Neuronal stem cell (in vitro differentiated cells): ENCODE data around the gene KLK13.
A peak's percentile ranks its signal among the peaks of the same experiment; 100 is the strongest.

Source experiments
- DNase-seq: peaks from one replicate; pipeline ENCODE4 v3.0.0-alpha.2; 2013; ENCODE audit warnings: low spot score
- H2AFZ ChIP-seq: one replicate; pipeline ENCODE4 v1.6.1; 2013; ENCODE audit warnings: mild to moderate bottlenecking, low read length, inconsistent platforms
- H2AK5ac ChIP-seq: 2 replicates; pipeline ENCODE4 v1.6.1; 2013; ENCODE audit warnings: low read depth, mild to moderate bottlenecking, inconsistent platforms, low read length, moderate library complexity, mixed read lengths
- H2BK120ac ChIP-seq: 2 replicates; pipeline ENCODE4 v1.6.1; 2013; ENCODE audit warnings: low read depth, mild to moderate bottlenecking, inconsistent platforms, low read length, moderate library complexity, mixed read lengths
- H2BK12ac ChIP-seq: one replicate; pipeline ENCODE4 v1.6.1; 2013; ENCODE audit warnings: low read length, inconsistent platforms
- H2BK15ac ChIP-seq: 2 replicates; pipeline ENCODE4 v1.6.1; 2013; ENCODE audit warnings: mild to moderate bottlenecking, low read length, inconsistent platforms, mixed read lengths
- H2BK5ac ChIP-seq: one replicate; pipeline ENCODE4 v1.6.1; 2013; ENCODE audit warnings: inconsistent platforms, mild to moderate bottlenecking, low read length, moderate library complexity
- H3K14ac ChIP-seq: one replicate; pipeline ENCODE4 v1.6.1; 2013; ENCODE audit warnings: low read length, inconsistent platforms
- H3K18ac ChIP-seq: 2 replicates; pipeline ENCODE4 v1.6.1; 2013; ENCODE audit warnings: low read length, inconsistent platforms
- H3K23ac ChIP-seq: 2 replicates; pipeline ENCODE4 v1.6.1; 2013; ENCODE audit warnings: low read depth, mild to moderate bottlenecking, mixed read lengths, low read length, inconsistent platforms; ENCODE audit not compliant: poor library complexity
- H3K27ac ChIP-seq: replicated peaks from 3 replicates; pipeline ENCODE4 v1.5.1; 2013; ENCODE audit warnings: low read length, inconsistent platforms
- H3K27me3 ChIP-seq, 3 experiments: 2 replicates each; pipeline ENCODE4 v1.6.1; 2013; ENCODE audit warnings: low read length in 3 of 3, mild to moderate bottlenecking in 2 of 3, inconsistent platforms in 1 of 3, low read depth in 1 of 3, mixed read lengths in 1 of 3, moderate library complexity in 1 of 3; ENCODE audit not compliant: control insufficient read depth in 3 of 3, insufficient read depth in 3 of 3
- H3K36me3 ChIP-seq, 2 donors: replicated peaks in 1 of 2; 2 replicates each; pipeline ENCODE4 v1.6.1; 2013; ENCODE audit warnings: low read length in 2 of 2; ENCODE audit not compliant: control insufficient read depth in 2 of 2, insufficient read depth in 2 of 2
- H3K4ac ChIP-seq: 2 replicates; pipeline ENCODE4 v1.6.1; 2013; ENCODE audit warnings: inconsistent platforms, mild to moderate bottlenecking, low read length, moderate library complexity
- H3K4me1 ChIP-seq, 2 donors: 1 replicate in 1 of 2; 2 replicates in 1 of 2; pipeline ENCODE4 v1.6.1; 2013; ENCODE audit warnings: low read length in 2 of 2, low read depth in 1 of 2; ENCODE audit not compliant: control insufficient read depth in 2 of 2, insufficient read depth in 1 of 2
- H3K4me2 ChIP-seq: one replicate; pipeline ENCODE4 v1.6.1; 2013; ENCODE audit warnings: mild to moderate bottlenecking, low read length, inconsistent platforms; ENCODE audit not compliant: insufficient read depth, poor library complexity, severe bottlenecking
- H3K4me3 ChIP-seq, 2 donors: 2 replicates each; pipeline ENCODE4 v1.5.1; 2013; ENCODE audit warnings: low read length in 2 of 2, mild to moderate bottlenecking in 2 of 2, inconsistent platforms in 1 of 2, moderate library complexity in 1 of 2
- H3K79me1 ChIP-seq: one replicate; pipeline ENCODE4 v1.6.1; 2013; ENCODE audit warnings: low read depth, mild to moderate bottlenecking, inconsistent platforms, low read length, moderate library complexity
- H3K9ac ChIP-seq: one replicate; pipeline ENCODE4 v1.6.1; 2013; ENCODE audit warnings: mild to moderate bottlenecking, low read depth, low read length, inconsistent platforms; ENCODE audit not compliant: poor library complexity
- H3K9me3 ChIP-seq, 2 donors: replicated peaks in 1 of 2; 2 replicates each; pipeline versions ENCODE3 to v1.6.1; 2013; ENCODE audit warnings: low read length in 2 of 2, mild to moderate bottlenecking in 2 of 2, inconsistent platforms in 1 of 2, low read depth in 1 of 2, mixed read lengths in 1 of 2, moderate library complexity in 1 of 2; ENCODE audit not compliant: control insufficient read depth in 2 of 2, insufficient read depth in 1 of 2
- H4K8ac ChIP-seq: one replicate; pipeline ENCODE4 v1.6.1; 2013; ENCODE audit warnings: low read depth, mild to moderate bottlenecking, inconsistent platforms, low read length, moderate library complexity
- H4K91ac ChIP-seq: one replicate; pipeline ENCODE4 v1.6.1; 2013; ENCODE audit warnings: low read length, low read depth, mild to moderate bottlenecking, inconsistent platforms; ENCODE audit not compliant: poor library complexity
- WGBS, 2 donors: extraction: QIAGEN DNeasy Blood & Tissue Kit; methylation state at CpG; one replicate each; pipeline ENCODE4 v1.1.7; 2013; ENCODE audit warnings: missing lambda C conversion rate in 2 of 2, mixed read lengths in 1 of 2; ENCODE audit not compliant: insufficient read length in 2 of 2, insufficient replicate concordance in 1 of 2; ENCODE audit errors: extremely low coverage in 2 of 2; 5-methylcytosine and 5-hydroxymethylcytosine counted together

Gene KLK13

DNA sequence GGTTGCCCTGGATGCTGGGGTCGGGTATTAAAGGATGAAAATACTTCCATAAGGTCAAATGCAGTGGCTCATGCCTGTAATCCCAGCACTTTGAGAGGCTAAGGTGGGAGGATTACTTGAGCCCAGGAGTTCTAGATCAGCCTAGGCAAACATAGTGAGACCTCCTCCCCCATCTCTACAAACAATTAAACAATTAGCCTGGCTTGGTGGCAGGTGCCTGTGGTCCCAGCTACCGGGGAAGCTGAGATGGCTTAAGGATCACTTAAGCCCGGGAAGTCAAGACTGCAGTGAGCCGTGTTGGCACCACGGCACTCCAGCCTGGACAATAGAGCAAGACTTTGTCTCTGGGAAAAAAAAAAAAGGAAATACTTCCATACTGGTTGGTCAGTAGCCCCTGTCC lies 40.0 kb downstream of the KLK13 start:
- Histone ChIP-seq H3K9ac (no peak overlapping the region), H3K18ac (peak overlapping the region; percentile 53), H3K4me3 (no peak overlapping the region), H2BK12ac (no peak overlapping the region), H3K4ac (no peak overlapping the region), H3K79me1 (peaks cover 1% of the 10 kb centered on the region), H3K4me1 (peaks cover 0 to 16% of the 10 kb centered on the region in 2 donors), H3K27ac (no peak overlapping the region), H3K36me3 (no peaks in the 10 kb centered on the region), H2BK5ac (no peak overlapping the region), H3K23ac (no peak overlapping the region), H2BK15ac (no peak overlapping the region), H2BK120ac (no peak overlapping the region), H2AK5ac (no peak overlapping the region), H3K27me3 (peaks cover 0 to 63% (median 6%) of the 10 kb centered on the region in 3 experiments), H3K9me3 (no peaks in the 10 kb centered on the region), H3K4me2 (no peak overlapping the region), H4K91ac (no peak overlapping the region), H2AFZ (no peak overlapping the region), H4K8ac (no peak overlapping the region), H3K14ac (no peak overlapping the region)
- DNase-seq, result no peak
- WGBS, 2 donors, result no CpG with 5 or more reads among the region's 5 CpGs

GRCh38 chr19:51023946-51024345 lies 40.9 kb downstream of the KLK13 start:
- Histone ChIP-seq H3K9me3 (peaks cover 0 to 2% of the 10 kb centered on the region in 2 donors), H3K27me3 (peaks cover 6 to 72% (median 16%) of the 10 kb centered on the region in 3 experiments)

GRCh38 chr19:51022526-51022925 lies 42.4 kb downstream of the KLK13 start:
- H3K4me1 ChIP-seq, result peaks cover 0 to 18% of the 10 kb centered on the region in 2 donors
- H3K14ac ChIP-seq, result peak overlapping the region; percentile 40
- peaks cover 0 to 2% of the 10 kb centered on the region in 2 donors for H3K9me3 ChIP-seq
- DNase-seq, result no peak
- H4K8ac ChIP-seq, result no peak overlapping the region
- peaks cover 9 to 81% (median 28%) of the 10 kb centered on the region in 3 experiments for H3K27me3 ChIP-seq
- H3K23ac ChIP-seq, result no peak overlapping the region
- no peak overlapping the region for H2BK12ac ChIP-seq
- H2AK5ac ChIP-seq, result no peak overlapping the region
- H3K27ac ChIP-seq, result no peak overlapping the region
- H3K9ac ChIP-seq, result no peak overlapping the region
- WGBS, 2 donors, result 100% methylated on average over 2 of the region's 14 CpGs; no CpG with 5 or more reads in 1 of the 2 donors
- no peak overlapping the region for H2BK5ac ChIP-seq
- H2AFZ ChIP-seq, result no peak overlapping the region
- H3K18ac ChIP-seq, result peak overlapping the region; percentile 33
- no peaks in the 10 kb centered on the region for H3K36me3 ChIP-seq
- no peak overlapping the region for H2BK15ac ChIP-seq
- no peak overlapping the region for H4K91ac ChIP-seq
- peaks cover 4% of the 10 kb centered on the region for H3K79me1 ChIP-seq
- peak overlapping the region; percentile 41 for H2BK120ac ChIP-seq
- no peak overlapping the region for H3K4ac ChIP-seq
- no peak overlapping the region for H3K4me3 ChIP-seq
- no peak overlapping the region for H3K4me2 ChIP-seq

More at GRCh38 chr19:51023946-51024345, 40.9 kb downstream of the KLK13 start:
- H2AFZ ChIP-seq, result no peak overlapping the region
- no peak overlapping the region for H2BK12ac ChIP-seq
- H2BK120ac ChIP-seq, result no peak overlapping the region
- no peak overlapping the region for H3K14ac ChIP-seq
- peak overlapping the region; percentile 41 for H2AK5ac ChIP-seq
- no peak overlapping the region for H4K91ac ChIP-seq
- H3K9ac ChIP-seq, result no peak overlapping the region
- H4K8ac ChIP-seq, result no peak overlapping the region
- H3K18ac ChIP-seq, result peak overlapping the region; percentile 15
- no peak overlapping the region for H2BK5ac ChIP-seq
- no peak overlapping the region for H3K27ac ChIP-seq
- no peaks in the 10 kb centered on the region for H3K36me3 ChIP-seq
- peaks cover 4% of the 10 kb centered on the region for H3K79me1 ChIP-seq
- WGBS, 2 donors, result no CpG with 5 or more reads among the region's 11 CpGs
- no peak overlapping the region for H2BK15ac ChIP-seq
- H3K4me3 ChIP-seq, result no peak overlapping the region
- no peak for DNase-seq
- H3K4me1 ChIP-seq, result peaks cover 0 to 18% of the 10 kb centered on the region in 2 donors
- H3K23ac ChIP-seq, result peak overlapping the region; percentile 11
- no peak overlapping the region for H3K4me2 ChIP-seq
- no peak overlapping the region for H3K4ac ChIP-seq

- no peak overlapping the region for H2BK120ac ChIP-seq
- H3K4me3 ChIP-seq, result no peak overlapping the region
- H3K4me2 ChIP-seq, result no peak overlapping the region
- no peak overlapping the region for H2BK12ac ChIP-seq
- no peak overlapping the region for H3K9ac ChIP-seq
- H4K8ac ChIP-seq, result no peak overlapping the region
- H2BK15ac ChIP-seq, result no peak overlapping the region
- H3K36me3 ChIP-seq, result no peaks in the 10 kb centered on the region
- no peak overlapping the region for H3K14ac ChIP-seq
- H3K27me3 ChIP-seq, result peaks cover 11 to 79% (median 40%) of the 10 kb centered on the region in 3 experiments
- DNase-seq, result peak; percentile 38
- no peak overlapping the region for H2AK5ac ChIP-seq
- no peak overlapping the region for H4K91ac ChIP-seq
- peaks cover 0 to 16% of the 10 kb centered on the region in 2 donors for H3K4me1 ChIP-seq
- H3K18ac ChIP-seq, result no peak overlapping the region
- no peak overlapping the region for H3K27ac ChIP-seq
- H2BK5ac ChIP-seq, result no peak overlapping the region
- H2AFZ ChIP-seq, result no peak overlapping the region
- H3K4ac ChIP-seq, result no peak overlapping the region
- no peak overlapping the region for H3K23ac ChIP-seq
- H3K79me1 ChIP-seq, result peaks cover 4% of the 10 kb centered on the region
- WGBS, 2 donors, result no CpG with 5 or more reads among the region's 7 CpGs
- H3K9me3 ChIP-seq, result peaks cover 0 to 2% of the 10 kb centered on the region in 2 donors
Measured at GRCh38 chr19:51020988-51021651, 43.8 kb downstream of the KLK13 start.
